HEK293T (cell line): ENCODE measurements around the gene TSEN54.

Experiments
- CTCF ChIA-PET: fragments of 350-600 bp; formaldehyde crosslinking; extraction: SDS; loops from one replicate; lab custom pipeline; 2021; ENCODE audit warnings: antibody characterized with exemption, inconsistent platforms; lab: Yijun Ruan, JAX
- POLR2A ChIA-PET: fragments of 350-600 bp; formaldehyde crosslinking; extraction: SDS; loops from one replicate; lab custom pipeline; 2020; ENCODE audit warnings: antibody characterized with exemption, inconsistent platforms; lab: Yijun Ruan, JAX
- DNase-seq: peaks from one replicate; pipeline ENCODE4 v3.0.0; 2012; ENCODE audit warnings: mixed read lengths; ENCODE audit errors: extremely low spot score
- ARNT ChIP-seq: fragments of 450-650 bp; IDR thresholded peaks from 2 replicates; pipeline ENCODE4 v1.6.1; 2017; ENCODE audit warnings: mild to moderate bottlenecking
- BHLHE40 ChIP-seq: fragments of 450-650 bp; IDR thresholded peaks from 2 replicates; pipeline ENCODE4 v1.6.1; 2016; ENCODE audit warnings: mild to moderate bottlenecking, moderate library complexity, borderline replicate concordance
- CTBP1 ChIP-seq: fragments of 450-650 bp; IDR thresholded peaks from 2 replicates; pipeline ENCODE4 v1.6.1; 2016; ENCODE audit warnings: borderline replicate concordance
- ELF4 ChIP-seq: fragments of 450-650 bp; IDR thresholded peaks from 2 replicates; pipeline ENCODE4 v1.6.1; 2017; ENCODE audit warnings: antibody characterized with exemption
- FOXA1 ChIP-seq: fragments of 450-650 bp; IDR thresholded peaks from 2 replicates; pipeline ENCODE4 v1.6.1; 2016; ENCODE audit warnings: mild to moderate bottlenecking
- FOXK2 ChIP-seq: fragments of 450-650 bp; IDR thresholded peaks from 2 replicates; pipeline ENCODE4 v1.6.1; 2016; ENCODE audit warnings: mild to moderate bottlenecking
- FOXM1 ChIP-seq: fragments of 450-650 bp; IDR thresholded peaks from 2 replicates; pipeline ENCODE4 v1.6.1; 2017; ENCODE audit warnings: mild to moderate bottlenecking, borderline replicate concordance
- HDGF ChIP-seq: fragments of 450-650 bp; IDR thresholded peaks from 2 replicates; pipeline ENCODE4 v1.6.1; 2017; ENCODE audit warnings: antibody characterized with exemption, borderline replicate concordance
- L3MBTL2 ChIP-seq: fragments of 450-650 bp; conservative IDR thresholded peaks from 2 replicates; pipeline ENCODE4 v1.6.1; 2016; ENCODE audit warnings: mild to moderate bottlenecking
- LEF1 ChIP-seq: fragments of 450-650 bp; IDR thresholded peaks from 2 replicates; pipeline ENCODE4 v1.6.1; 2017; ENCODE audit warnings: mild to moderate bottlenecking, borderline replicate concordance
- NFRKB ChIP-seq: fragments of 450-650 bp; IDR thresholded peaks from 2 replicates; pipeline ENCODE4 v1.6.1; 2016; ENCODE audit warnings: mild to moderate bottlenecking, moderate library complexity
- PKNOX1 ChIP-seq: fragments of 450-650 bp; IDR thresholded peaks from 2 replicates; pipeline ENCODE4 v1.6.1; 2016
- SP1 ChIP-seq: fragments of 450-650 bp; IDR thresholded peaks from 2 replicates; pipeline ENCODE4 v1.6.1; 2017
- SUZ12 ChIP-seq: fragments of 450-650 bp; IDR thresholded peaks from 2 replicates; pipeline ENCODE4 v1.6.1; 2016; ENCODE audit warnings: mild to moderate bottlenecking
- TARDBP ChIP-seq: fragments of 450-650 bp; IDR thresholded peaks from 2 replicates; pipeline ENCODE4 v1.6.1; 2016
- ZNF384 ChIP-seq: fragments of 450-650 bp; IDR thresholded peaks from 2 replicates; pipeline ENCODE4 v1.6.1; 2016

Gene TSEN54

GRCh38 chr17:75551266-75551665 lies 34.9 kb downstream of the TSEN54 start:
- no peak for TF ChIP-seq NFRKB
- TF ChIP-seq FOXA1 = no peak
- TF ChIP-seq ARNT = no peak
- no peak for TF ChIP-seq ELF4
- no peak for TF ChIP-seq LEF1
- TF ChIP-seq L3MBTL2 = no peak
- TF ChIP-seq FOXM1 = no peak
- no peak for TF ChIP-seq BHLHE40
- no peak for TF ChIP-seq ZNF384
- TF ChIP-seq TARDBP = no peak
- DNase-seq = no peak
- CTCF ChIA-PET = interaction anchor here (1.0 kb wide), 1 partner anchor 50 kb away, joined by 3 read pairs; no protein-coding TSS in a partner anchor
- POLR2A ChIA-PET = interaction anchor here (0.6 kb wide), 1 partner anchor 491 kb away, joined by 3 read pairs; no protein-coding TSS in a partner anchor

- ChIA-PET POLR2A (no interaction called here), CTCF (no interaction called here)
- no peak for DNase-seq
- TF ChIP-seq FOXA1 (no peak), ARNT (no peak), PKNOX1 (no peak)
Measured at GRCh38 chr17:75552425-75553294, 36.3 kb downstream of the TSEN54 start.

GRCh38 chr17:75553295-75554110 lies 37.2 kb downstream of the TSEN54 start:
- TF ChIP-seq FOXK2 (no peak), LEF1 (no peak), FOXA1 (no peak), SUZ12 (no peak), PKNOX1 (no peak), NFRKB (no peak), SP1 (no peak), HDGF (no peak)
- ChIA-PET POLR2A (no interaction called here), CTCF (no interaction called here)
- no peak for DNase-seq

- no peak for DNase-seq
- TF ChIP-seq ARNT (no peak), CTBP1 (no peak), HDGF (no peak), SUZ12 (no peak), FOXK2 (no peak), FOXM1 (no peak), SP1 (no peak), BHLHE40 (no peak), LEF1 (no peak), PKNOX1 (no peak), NFRKB (no peak), FOXA1 (no peak)
- ChIA-PET CTCF (no interaction called here), POLR2A (no interaction called here)
Measured at GRCh38 chr17:75555679-75556153, 39.4 kb downstream of the TSEN54 start.

GRCh38 chr17:75557075-75557851 lies 40.9 kb downstream of the TSEN54 start:
- CTCF ChIA-PET = interaction anchor here (1.0 kb wide), 1 partner anchor 32 kb away, joined by 4 read pairs; the partner anchor contains the start of gene LLGL2
- POLR2A ChIA-PET = no interaction called here
- no peak for DNase-seq
- TF ChIP-seq NFRKB = no peak
- TF ChIP-seq LEF1 = no peak
- no peak for TF ChIP-seq CTBP1
- no peak for TF ChIP-seq PKNOX1
- no peak for TF ChIP-seq FOXM1
